Caco-2 (cell line): ENCODE data around the gene KRT71. TPM values are rescaled to one million over a fixed set of nuclear protein-coding genes. Genes with fewer than 3 reads are reported as not detected.

Source experiments
- BruUV-seq: library from RNA; stranded (reverse); fragments of 400-500 nt; replicated peaks from 2 replicates; lab custom pipeline; 2021; lab: Mats Ljungman, UMichigan
- CTCF ChIA-PET: fragments of 300-600 bp; sonication (Branson Sonifier 250); formaldehyde crosslinking; loops from one replicate; lab custom pipeline; 2022; ENCODE audit warnings: antibody characterized with exemption; lab: Charles Lee
- POLR2A ChIA-PET: fragments of 300-600 bp; sonication (Branson Sonifier 250); formaldehyde crosslinking; loops from one replicate; lab custom pipeline; 2022; ENCODE audit warnings: antibody characterized with exemption; lab: Charles Lee
- DNase-seq, 2 experiments: peaks; one replicate each; pipeline versions ENCODE4 v3.0.0 to v3.0.0-alpha.2; 2020 to 2022
- H3K27me3 ChIP-seq: replicated peaks from 2 replicates; pipeline ENCODE4 v1.6.0; 2011; ENCODE audit warnings: low read length; ENCODE audit not compliant: control insufficient read depth, insufficient read depth
- H3K36me3 ChIP-seq: 2 replicates; pipeline ENCODE4 v1.5.1; 2011; ENCODE audit warnings: low read length; ENCODE audit not compliant: control insufficient read depth, insufficient read depth
- H3K4me1 ChIP-seq: fragments of 250-450 bp; sonication (Bioruptor Pico); 2 replicates; pipeline ENCODE4 v1.5.1; 2020; ENCODE audit warnings: mild to moderate bottlenecking
- H3K4me3 ChIP-seq: 2 replicates; pipeline ENCODE4 v1.5.1; 2011; ENCODE audit warnings: low read depth, mild to moderate bottlenecking, control low read depth, low read length
- H3K9me3 ChIP-seq: fragments of 250-450 bp; sonication (Bioruptor Pico); 2 replicates; pipeline ENCODE4 v1.5.1; 2020; ENCODE audit warnings: mild to moderate bottlenecking, moderate library complexity
- H3K27ac Mint-ChIP-seq: one replicate; pipeline ENCODE4 v1.8.0; 2022; ENCODE audit warnings: mixed read lengths; ENCODE audit not compliant: unreplicated experiment
- H3K27me3 Mint-ChIP-seq: one replicate; pipeline ENCODE4 v1.8.0; 2022; ENCODE audit warnings: mixed read lengths; ENCODE audit not compliant: insufficient read depth, unreplicated experiment
- H3K36me3 Mint-ChIP-seq: one replicate; pipeline ENCODE4 v1.8.0; 2022; ENCODE audit warnings: mild to moderate bottlenecking, mixed read lengths; ENCODE audit not compliant: insufficient read depth, unreplicated experiment
- H3K4me1 Mint-ChIP-seq: one replicate; pipeline ENCODE4 v1.8.0; 2022; ENCODE audit warnings: low read depth, mixed read lengths; ENCODE audit not compliant: unreplicated experiment
- H3K4me3 Mint-ChIP-seq: one replicate; pipeline ENCODE4 v1.8.0; 2022; ENCODE audit warnings: mild to moderate bottlenecking, moderate library complexity, mixed read lengths; ENCODE audit not compliant: unreplicated experiment
- H3K9me3 Mint-ChIP-seq: one replicate; pipeline ENCODE4 v1.8.0; 2022; ENCODE audit warnings: mixed read lengths; ENCODE audit not compliant: unreplicated experiment
- intact Hi-C: fragments of 100-400 bp; cut with micrococcal nuclease; formaldehyde crosslinking; loops from one replicate; pipeline ENCODE4 v1.10.0; 2022; ENCODE audit not compliant: unreplicated experiment
- total RNA-seq: library from RNA; stranded (reverse); gene quantifications from 2 replicates; pipeline ENCODE4 v1.2.3, GENCODE V29; 2022
- TF ChIP-seq, protein P1 (sequence below), 2 experiments: fragments of 200-600 bp in 1 of 2; IDR thresholded peaks; 1 replicate in 1 of 2; 2 replicates in 1 of 2; pipeline versions ENCODE4 v1.5.1 to v1.8.0; 2011 to 2022; ENCODE audit warnings: antibody characterized with exemption in 1 of 2, control low read depth in 1 of 2, inconsistent platforms in 1 of 2, low read depth in 1 of 2, low read length in 1 of 2, mild to moderate bottlenecking in 1 of 2, moderate library complexity in 1 of 2; ENCODE audit not compliant: insufficient read depth in 1 of 2, severe bottlenecking in 1 of 2, unreplicated experiment in 1 of 2

KRT71 gene
- total RNA-seq, 1 experiment from 2014 or later, result 1.2 TPM

DNA sequence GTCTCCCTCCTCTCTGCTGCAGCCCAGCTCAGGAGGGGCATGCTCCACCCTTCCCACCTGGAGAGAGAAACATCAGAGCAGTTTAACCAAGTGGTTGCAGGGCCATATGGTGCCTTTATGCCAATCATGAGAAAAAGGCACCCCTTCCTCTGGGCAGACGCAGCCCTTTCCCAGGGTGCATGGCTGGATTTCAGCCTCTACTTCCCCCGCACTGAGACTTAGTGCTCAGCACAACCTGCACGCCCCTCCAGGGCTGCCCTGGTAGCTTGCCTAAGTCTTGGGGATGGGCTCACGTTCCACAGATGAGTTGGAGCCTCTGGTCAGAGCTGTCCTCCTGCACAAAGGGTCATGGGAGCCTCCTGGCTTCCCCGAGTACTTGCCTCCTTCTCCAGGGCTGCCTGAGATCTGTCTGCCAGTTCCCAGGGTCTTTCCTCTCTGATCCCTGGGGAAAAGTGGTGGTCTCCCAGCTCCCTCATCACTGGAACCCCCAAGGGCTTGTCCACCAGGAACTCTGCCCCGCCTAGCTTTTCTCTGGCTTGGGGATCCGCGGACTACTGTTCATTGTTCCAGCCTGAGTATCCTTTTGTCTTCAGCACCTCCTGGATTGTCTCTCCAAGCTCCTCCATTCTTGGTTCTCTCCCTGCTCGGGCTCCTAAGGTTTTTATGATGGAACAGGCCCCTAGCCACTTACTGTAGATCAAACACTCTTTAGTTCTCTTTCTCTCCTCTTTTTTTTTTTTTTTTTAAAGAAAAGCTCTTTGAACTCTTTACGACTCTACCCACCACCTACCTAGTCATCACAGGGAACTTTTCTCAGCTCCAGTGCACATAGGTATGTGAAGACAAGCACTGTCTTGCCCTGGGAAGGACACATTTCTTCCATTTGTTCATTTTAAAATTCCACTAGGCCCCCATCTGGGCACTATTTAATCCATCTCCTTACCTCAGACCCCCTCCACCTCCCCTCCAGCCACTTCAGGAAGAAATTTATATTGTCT lies 26.8 kb upstream of the KRT71 start:
- POLR2A ChIA-PET, result interaction anchor here (0.6 kb wide), 1 partner anchor 211 kb away, joined by 3 read pairs; no protein-coding TSS in a partner anchor
- Histone ChIP-seq H3K9me3 (no peaks in the 10 kb centered on the region), H3K36me3 (no peaks in the 10 kb centered on the region), H3K4me1 (peaks cover 11% of the 10 kb centered on the region; the same call in 1 of the 2 replicates), H3K4me3 (no peak overlapping the region), H3K27me3 (no peaks in the 10 kb centered on the region)
- no TSS peak for BruUV-seq
- Mint-ChIP-seq H3K36me3 (no peaks in the 10 kb centered on the region), H3K9me3 (no peaks in the 10 kb centered on the region), H3K4me3 (no peak overlapping the region), H3K27ac (no peak overlapping the region), H3K27me3 (no peaks in the 10 kb centered on the region), H3K4me1 (no peaks in the 10 kb centered on the region)
- intact Hi-C loops, result loop anchor here (2.0 kb wide), 1 partner anchor 423 kb away; no protein-coding TSS in a partner anchor
- CTCF ChIA-PET, result interaction anchor here (0.6 to 1.7 kb wide), 4 partner anchors 286 to 300 kb away, joined by 5 to 7 read pairs (median 6); no protein-coding TSS in a partner anchor
- DNase-seq, result peak in 1 of 2 experiments; percentile 19
- TF ChIP-seq, protein P1, sequence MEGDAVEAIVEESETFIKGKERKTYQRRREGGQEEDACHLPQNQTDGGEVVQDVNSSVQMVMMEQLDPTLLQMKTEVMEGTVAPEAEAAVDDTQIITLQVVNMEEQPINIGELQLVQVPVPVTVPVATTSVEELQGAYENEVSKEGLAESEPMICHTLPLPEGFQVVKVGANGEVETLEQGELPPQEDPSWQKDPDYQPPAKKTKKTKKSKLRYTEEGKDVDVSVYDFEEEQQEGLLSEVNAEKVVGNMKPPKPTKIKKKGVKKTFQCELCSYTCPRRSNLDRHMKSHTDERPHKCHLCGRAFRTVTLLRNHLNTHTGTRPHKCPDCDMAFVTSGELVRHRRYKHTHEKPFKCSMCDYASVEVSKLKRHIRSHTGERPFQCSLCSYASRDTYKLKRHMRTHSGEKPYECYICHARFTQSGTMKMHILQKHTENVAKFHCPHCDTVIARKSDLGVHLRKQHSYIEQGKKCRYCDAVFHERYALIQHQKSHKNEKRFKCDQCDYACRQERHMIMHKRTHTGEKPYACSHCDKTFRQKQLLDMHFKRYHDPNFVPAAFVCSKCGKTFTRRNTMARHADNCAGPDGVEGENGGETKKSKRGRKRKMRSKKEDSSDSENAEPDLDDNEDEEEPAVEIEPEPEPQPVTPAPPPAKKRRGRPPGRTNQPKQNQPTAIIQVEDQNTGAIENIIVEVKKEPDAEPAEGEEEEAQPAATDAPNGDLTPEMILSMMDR (IDR thresholded peaks at IDR 0.05; ENCODE audit: insufficient read depth in 1 of 2, low read depth in 1 of 2, low read length in 1 of 2, severe bottlenecking in 1 of 2, unreplicated experiment in 1 of 2), result no peak

DNA sequence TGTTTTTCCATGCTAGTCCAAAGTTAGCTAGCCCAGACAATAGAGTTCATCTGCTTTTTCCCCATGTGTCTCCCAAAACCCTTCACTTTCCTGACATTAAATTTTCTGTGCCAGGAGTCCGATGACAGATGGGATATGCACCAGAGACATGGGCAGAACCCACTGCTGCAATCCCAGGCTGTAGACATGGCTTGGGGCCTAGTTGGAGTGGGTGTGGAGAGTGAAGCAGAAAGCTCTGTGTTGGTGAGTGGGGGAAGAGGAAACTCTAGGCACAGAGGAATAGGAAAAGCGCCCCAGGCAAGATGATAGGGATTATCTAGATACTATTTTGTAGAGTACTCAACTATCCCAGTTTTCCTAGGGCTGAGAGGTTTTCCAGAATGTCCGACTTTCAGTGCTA lies 25.5 kb upstream of the KRT71 start:
- Histone ChIP-seq H3K9me3 (no peaks in the 10 kb centered on the region), H3K4me3 (no peak overlapping the region), H3K4me1 (peaks cover 8% of the 10 kb centered on the region; the same call in 1 of the 2 replicates), H3K27me3 (no peaks in the 10 kb centered on the region), H3K36me3 (no peaks in the 10 kb centered on the region)
- H3K4me3 Mint-ChIP-seq, result no peak overlapping the region
- TF ChIP-seq, protein P1 (IDR thresholded peaks at IDR 0.05; ENCODE audit: insufficient read depth in 1 of 2, low read depth in 1 of 2, low read length in 1 of 2, severe bottlenecking in 1 of 2, unreplicated experiment in 1 of 2), result no peak
- ChIA-PET CTCF (interaction anchor here (0.6 to 1.0 kb wide), 3 partner anchors 206 to 916 kb away, joined by 5 to 6 read pairs (median 6); no protein-coding TSS in a partner anchor), POLR2A (no interaction called here)
- intact Hi-C loops, result no loop called here
- H3K27ac Mint-ChIP-seq, result no peak overlapping the region
- BruUV-seq, result no TSS peak
- no peak for DNase-seq
- no peaks in the 10 kb centered on the region for H3K4me1 Mint-ChIP-seq
- no peaks in the 10 kb centered on the region for H3K27me3 Mint-ChIP-seq
- H3K36me3 Mint-ChIP-seq, result no peaks in the 10 kb centered on the region
- no peaks in the 10 kb centered on the region for H3K9me3 Mint-ChIP-seq

DNA sequence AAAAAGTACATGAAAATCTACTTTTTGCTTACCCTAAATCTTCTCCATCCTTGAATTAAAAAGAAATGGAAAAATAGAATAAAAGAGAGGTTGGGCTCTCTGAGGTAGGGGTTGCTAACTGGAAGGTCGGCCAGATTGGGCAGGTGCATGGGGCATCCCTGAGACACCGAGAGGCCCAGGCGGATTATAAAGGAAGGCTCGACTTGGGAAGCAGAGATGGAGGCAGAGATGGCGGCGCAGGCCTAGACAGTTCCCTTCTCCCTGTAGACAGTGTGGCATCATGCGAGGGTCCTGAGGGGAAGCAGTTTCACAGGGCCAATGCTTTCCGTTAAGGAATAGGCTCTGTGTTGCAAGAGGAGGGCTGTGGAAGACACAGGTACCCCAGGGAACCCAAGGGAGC lies 24.4 kb upstream of the KRT71 start:
- Histone ChIP-seq H3K36me3 (no peaks in the 10 kb centered on the region), H3K27me3 (no peaks in the 10 kb centered on the region), H3K4me3 (no peak overlapping the region), H3K4me1 (no peaks in the 10 kb centered on the region), H3K9me3 (no peaks in the 10 kb centered on the region)
- CTCF ChIA-PET, result no interaction called here
- H3K27me3 Mint-ChIP-seq, result peaks cover 3% of the 10 kb centered on the region
- no peak overlapping the region for H3K4me3 Mint-ChIP-seq
- no TSS peak for BruUV-seq
- H3K9me3 Mint-ChIP-seq, result no peaks in the 10 kb centered on the region
- no peaks in the 10 kb centered on the region for H3K36me3 Mint-ChIP-seq
- no peak overlapping the region for H3K27ac Mint-ChIP-seq
- intact Hi-C loops, result no loop called here
- no peak for DNase-seq
- TF ChIP-seq, protein P1 (IDR thresholded peaks at IDR 0.05; ENCODE audit: insufficient read depth in 1 of 2, low read depth in 1 of 2, low read length in 1 of 2, severe bottlenecking in 1 of 2, unreplicated experiment in 1 of 2), result no peak
- POLR2A ChIA-PET, result no interaction called here
- H3K4me1 Mint-ChIP-seq, result no peaks in the 10 kb centered on the region
